GM19193 (cell line): ENCODE measurements around the gene TAPBP.

Source experiments
- POLR2A ChIP-seq: IDR thresholded peaks from 4 replicates; pipeline ENCODE4 v1.6.1; 2011; ENCODE audit not compliant: insufficient read depth, insufficient read length; ENCODE audit errors: extremely low read depth

The TAPBP gene

GRCh38 chr6:33272275-33273128, 41.4 kb downstream of the TAPBP start:
- no peak for TF ChIP-seq POLR2A

- TF ChIP-seq POLR2A, result peak; percentile 99
Measured at GRCh38 chr6:33271468-33272274, 42.2 kb downstream of the TAPBP start, which contains the start of the genes RPS18 and VPS52. TSS of gene RPS18 (plus strand) at chr6:33272075. CDS start at chr6:33272120, 45 bp downstream. TSS of gene VPS52 (minus strand) at chr6:33271876. CDS start at chr6:33271675, 201 bp downstream.

- no peak for TF ChIP-seq POLR2A
Measured at GRCh38 chr6:33271117-33271467, 42.8 kb downstream of the TAPBP start.

GRCh38 chr6:33264015-33264414, 49.9 kb downstream of the TAPBP start:
- TF ChIP-seq POLR2A, result no peak

- no peak for TF ChIP-seq POLR2A
Measured at GRCh38 chr6:33259032-33259431, 54.8 kb downstream of the TAPBP start.

- TF ChIP-seq POLR2A, result no peak
Measured at GRCh38 chr6:33254591-33254990, 59.3 kb downstream of the TAPBP start.

GRCh38 chr6:33252759-33253158, 61.1 kb downstream of the TAPBP start:
- TF ChIP-seq POLR2A, result no peak

- no peak for TF ChIP-seq POLR2A
Measured at GRCh38 chr6:33251395-33252012, 62.4 kb downstream of the TAPBP start.

- TF ChIP-seq POLR2A, result no peak
Measured at GRCh38 chr6:33250731-33251130, 63.1 kb downstream of the TAPBP start.

- TF ChIP-seq POLR2A, result no peak
Measured at GRCh38 chr6:33249732-33250630, 63.9 kb downstream of the TAPBP start.
